HL-60/S4 treated with retinoic acid at 250 ng/mL for 4 days and 3 days (cell line): Measurements from ENCODE around the gene CDPF1.

Source experiments
- in situ Hi-C: fragments of 300-500 bp; cut with MboI; formaldehyde crosslinking; loops from 2 replicates; pipeline ENCODE4 v1.7.0; 2022; ENCODE audit warnings: low sequenced_read_pairs

Gene CDPF1

GRCh38 chr22:46250035-46250782, at the start of gene CDPF1:
CDPF1 (minus strand) TSS chr22:46250293; CDS start chr22:46248284, 2,009 bp downstream.
- in situ Hi-C loops = no loop called here

DNA sequence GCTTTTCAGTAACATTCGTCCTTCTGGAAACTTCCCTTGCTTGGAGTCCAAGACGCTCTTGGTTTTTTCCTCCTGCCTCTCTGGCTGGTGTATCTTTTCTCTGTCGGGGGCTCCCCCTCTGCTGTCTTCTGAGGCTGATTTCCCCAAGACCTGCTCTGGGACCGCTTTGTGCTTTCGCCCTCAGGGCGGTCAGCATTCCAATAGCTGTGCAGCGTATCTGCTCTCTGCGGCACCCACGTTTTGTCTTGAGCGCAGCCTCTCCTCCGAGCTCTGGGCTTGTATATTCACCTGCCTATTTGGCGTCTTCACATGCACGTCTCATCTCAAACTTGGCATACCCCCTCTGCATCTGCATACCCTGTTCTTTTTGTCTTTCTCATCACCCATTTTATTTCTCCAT, 49.0 kb upstream of the CDPF1 start:
- in situ Hi-C loops = no loop called here

GRCh38 chr22:46297151-46297812, 47.2 kb upstream of the CDPF1 start:
- in situ Hi-C loops = no loop called here

DNA sequence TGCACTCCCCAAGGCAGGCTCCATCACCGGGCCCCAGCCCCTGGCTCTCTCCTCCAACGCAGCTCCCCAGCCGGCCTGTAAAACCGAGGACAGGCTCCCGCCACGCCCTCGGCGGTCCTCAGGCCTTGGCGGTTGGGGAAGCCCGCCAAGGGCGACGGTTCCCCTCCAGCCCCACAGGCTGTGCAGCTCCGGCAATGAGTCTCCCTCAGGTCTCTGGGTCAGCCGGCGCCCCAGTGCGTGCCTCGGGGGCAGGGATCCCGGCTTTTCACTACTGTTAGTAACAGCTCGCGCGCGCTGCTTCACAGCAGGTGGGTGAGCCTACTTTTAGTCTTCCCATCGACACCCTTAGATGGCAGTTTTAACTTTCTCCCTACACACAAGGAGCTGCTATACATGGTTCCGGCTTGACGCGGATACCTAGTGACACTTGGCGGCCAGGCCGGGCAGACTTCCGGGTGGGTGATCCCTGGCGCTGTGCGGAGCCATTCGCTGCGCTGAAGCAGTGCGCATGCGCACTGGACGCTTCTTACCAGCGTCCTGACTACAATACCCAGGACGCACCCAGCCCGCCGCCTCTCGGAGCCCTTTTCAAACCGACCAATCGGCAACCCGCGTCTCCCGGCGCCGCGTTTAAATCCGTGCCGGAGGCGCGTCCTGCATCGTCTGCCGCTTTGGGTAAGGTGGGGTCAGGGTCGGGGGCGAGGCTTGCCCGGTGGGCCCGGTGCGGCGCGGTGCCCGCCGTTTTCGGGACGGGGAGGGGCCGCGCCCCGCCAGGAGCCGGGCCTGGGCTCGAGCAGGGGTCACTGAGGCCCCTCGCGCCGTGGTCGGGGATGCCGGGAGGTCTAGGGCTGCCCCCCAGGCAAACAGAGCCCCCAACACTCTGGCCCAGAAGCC, 46.4 kb upstream of the CDPF1 start, which contains the start of gene GTSE1:
GTSE1 (plus strand) TSS at position 614 of the 894 bp plus-strand sequence. CDS start 531 bp downstream, outside the sequence.
- in situ Hi-C loops = no loop called here

- in situ Hi-C loops = no loop called here
These were observed 45.3 kb upstream of the CDPF1 start for GRCh38 chr22:46295277-46295971.

DNA sequence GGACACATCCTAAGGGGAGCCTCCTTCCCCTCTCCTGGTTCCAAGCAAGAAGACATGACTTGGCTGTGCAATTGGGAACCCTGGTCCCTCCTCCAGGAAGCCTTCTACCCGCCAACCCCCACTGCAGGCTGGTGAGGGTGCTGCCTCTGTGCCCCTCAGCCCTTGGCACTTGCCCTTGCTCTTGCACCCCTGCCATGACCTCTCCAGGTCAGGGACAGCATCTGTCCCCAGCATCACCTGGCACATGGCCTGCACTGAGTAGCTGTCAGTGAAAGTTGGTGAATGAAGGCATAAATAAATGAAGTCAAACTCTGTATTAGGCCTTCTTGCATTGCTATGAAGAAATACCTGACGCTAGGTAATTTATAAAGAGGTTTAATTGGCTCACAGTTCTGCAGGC, 44.7 kb upstream of the CDPF1 start:
- in situ Hi-C loops = no loop called here

GRCh38 chr22:46293577-46294260, 43.6 kb upstream of the CDPF1 start:
- in situ Hi-C loops = no loop called here

DNA sequence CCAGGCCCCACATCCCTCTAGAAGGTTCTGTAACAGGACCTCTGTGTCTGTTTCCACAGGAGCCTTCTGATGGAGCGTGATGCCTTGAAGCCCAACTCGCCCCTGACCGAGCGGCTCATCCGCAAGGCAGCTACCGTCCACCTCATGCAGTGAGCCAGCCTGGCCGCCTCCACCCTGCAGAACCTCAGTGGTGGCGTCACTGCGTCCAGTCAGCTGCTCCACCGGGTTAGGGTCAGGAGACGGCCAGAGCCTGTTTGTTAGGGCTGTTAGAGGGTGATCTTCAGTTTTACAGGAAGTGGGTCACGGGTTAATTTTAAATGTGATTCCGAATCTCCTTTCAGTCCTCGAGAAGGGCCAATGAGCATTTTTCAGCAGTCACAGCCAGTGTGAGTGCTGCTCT, 42.6 kb upstream of the CDPF1 start:
- in situ Hi-C loops = no loop called here

DNA sequence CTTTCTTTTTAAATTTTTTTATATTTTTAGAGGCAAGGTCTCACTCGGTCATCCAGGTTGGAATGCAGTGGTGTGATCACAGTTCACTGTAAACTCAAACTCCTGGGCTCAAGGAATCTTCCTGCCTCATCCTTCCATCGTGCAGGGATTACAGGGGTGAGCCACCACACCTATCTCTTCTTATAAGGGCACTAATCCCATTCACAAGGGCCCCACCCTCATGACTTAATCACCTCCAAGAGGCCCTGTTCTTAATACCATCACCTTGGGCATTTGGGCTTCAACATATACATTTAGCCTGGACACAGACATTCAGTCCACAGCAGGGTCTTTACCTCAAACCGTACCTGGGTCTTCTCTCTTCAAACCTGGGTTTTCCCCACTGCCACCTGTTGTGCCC, 42.1 kb upstream of the CDPF1 start:
- in situ Hi-C loops = no loop called here

- in situ Hi-C loops = no loop called here
These were observed 41.0 kb upstream of the CDPF1 start for GRCh38 chr22:46290843-46291785.

GRCh38 chr22:46290121-46290842, 40.2 kb upstream of the CDPF1 start:
- in situ Hi-C loops = no loop called here

DNA sequence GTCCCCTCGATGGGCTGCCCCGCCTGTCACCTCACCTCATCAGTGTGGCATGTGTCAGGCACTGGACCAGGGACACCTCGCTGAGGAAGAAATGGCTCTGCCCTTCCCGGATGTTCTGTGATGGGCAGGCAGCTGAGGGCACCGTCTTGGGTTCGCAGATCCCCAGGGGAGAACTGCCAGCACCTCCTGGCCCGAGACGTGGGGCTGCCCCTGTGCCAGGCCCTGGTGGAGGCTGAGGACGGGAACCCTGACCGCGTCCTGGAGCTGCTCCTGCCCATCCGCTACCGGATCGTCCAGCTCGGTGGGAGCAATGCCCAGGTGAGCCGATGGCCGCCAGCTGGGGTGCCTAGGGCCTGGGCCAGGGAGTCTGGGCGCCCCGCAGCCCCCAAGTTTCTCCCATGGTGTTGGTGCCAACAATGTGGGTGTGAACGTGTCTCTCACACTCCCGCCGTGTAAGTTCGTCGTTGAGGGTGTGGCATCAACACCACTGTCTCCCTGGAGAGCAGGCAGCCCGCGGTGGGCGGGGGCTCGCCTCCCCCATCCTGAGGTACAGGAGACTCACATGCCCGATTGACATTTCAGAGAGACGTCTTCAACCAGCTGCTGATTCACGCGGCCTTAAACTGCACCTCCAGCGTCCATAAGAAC, 39.3 kb upstream of the CDPF1 start:
- in situ Hi-C loops = no loop called here

GRCh38 chr22:46288846-46289243, 38.8 kb upstream of the CDPF1 start:
- in situ Hi-C loops = no loop called here

GRCh38 chr22:46287873-46288751, 38.0 kb upstream of the CDPF1 start:
- in situ Hi-C loops = no loop called here

- in situ Hi-C loops = no loop called here
These were observed 37.1 kb upstream of the CDPF1 start for GRCh38 chr22:46286941-46287872.

GRCh38 chr22:46286006-46286405, 35.9 kb upstream of the CDPF1 start:
- in situ Hi-C loops = no loop called here
